Fibroblast of skin of abdomen (primary cell): Measurements from ENCODE around the gene CAMK4.
A peak's percentile ranks its signal among the peaks of the same experiment; 100 is the strongest.

Experiments
- DNase-seq: peaks from one replicate; pipeline ENCODE4 v3.0.0-alpha.2; 2013

The CAMK4 gene

GRCh38 chr5:111229221-111229835, 5.1 kb downstream of the CAMK4 start:
- no peak for DNase-seq

DNA sequence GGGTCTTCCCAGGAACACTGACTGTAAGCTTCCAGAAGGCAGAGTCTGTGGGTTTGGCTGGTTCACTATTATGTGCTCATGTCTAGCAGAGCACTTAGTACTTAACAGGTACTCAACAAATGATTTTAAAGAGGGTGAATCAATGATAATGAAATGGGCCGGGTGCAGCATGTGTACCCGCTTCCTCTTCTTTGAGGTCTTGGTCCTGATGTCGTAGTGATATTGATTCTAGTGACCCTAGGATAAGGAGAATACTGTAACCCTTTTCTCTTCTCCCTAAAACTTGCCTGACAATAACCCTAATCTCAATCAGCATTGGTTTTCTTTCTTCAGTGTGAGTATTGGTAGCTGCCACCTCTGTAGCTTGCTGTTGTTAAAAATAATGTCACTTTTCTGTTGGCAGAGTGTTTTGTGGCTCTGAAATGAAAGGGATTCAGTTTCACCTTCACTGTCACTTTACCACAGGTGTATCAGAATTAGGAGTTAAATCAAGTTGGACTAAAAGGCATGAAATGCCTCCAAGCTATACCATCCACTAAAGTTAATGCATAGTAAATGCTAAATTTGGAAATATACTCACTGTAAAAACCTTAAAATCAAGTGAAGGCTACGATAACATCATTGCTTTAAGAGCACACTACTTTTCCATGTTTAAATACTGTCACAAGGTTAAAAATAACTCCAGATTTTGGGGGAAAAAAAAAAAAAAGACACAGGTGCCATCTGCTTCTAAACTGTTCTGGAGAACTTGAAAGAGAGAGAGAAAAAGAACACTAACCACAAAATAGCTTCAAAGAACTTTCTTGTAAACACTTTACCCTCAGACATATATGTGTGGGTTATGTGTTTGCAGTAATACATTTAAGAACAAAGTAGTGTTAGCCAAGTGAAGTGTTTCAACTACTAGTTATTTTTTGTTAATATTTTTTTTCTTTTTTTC, 6.0 kb downstream of the CAMK4 start:
- DNase-seq, result no peak

GRCh38 chr5:111231119-111231518, 6.9 kb downstream of the CAMK4 start:
- DNase-seq, result no peak

GRCh38 chr5:111232311-111233051, 8.3 kb downstream of the CAMK4 start:
- no peak for DNase-seq

DNA sequence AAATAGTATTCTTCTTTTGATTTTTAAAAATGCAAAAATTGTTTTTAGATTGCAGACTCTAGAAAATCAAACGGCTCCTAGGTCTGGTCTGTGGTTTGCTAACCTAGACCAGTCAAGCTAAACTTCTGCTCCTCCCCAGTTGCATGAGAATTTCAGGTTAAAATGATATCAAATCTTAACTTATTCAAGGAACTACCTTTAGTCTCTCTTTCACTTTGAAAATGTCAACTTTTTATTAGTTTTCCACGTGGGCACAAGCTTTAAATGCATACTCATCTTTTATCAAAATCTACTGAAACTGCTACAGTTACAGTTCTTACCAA, 8.8 kb downstream of the CAMK4 start:
- DNase-seq, result no peak

GRCh38 chr5:111234125-111234524, 9.9 kb downstream of the CAMK4 start:
- no peak for DNase-seq

DNA sequence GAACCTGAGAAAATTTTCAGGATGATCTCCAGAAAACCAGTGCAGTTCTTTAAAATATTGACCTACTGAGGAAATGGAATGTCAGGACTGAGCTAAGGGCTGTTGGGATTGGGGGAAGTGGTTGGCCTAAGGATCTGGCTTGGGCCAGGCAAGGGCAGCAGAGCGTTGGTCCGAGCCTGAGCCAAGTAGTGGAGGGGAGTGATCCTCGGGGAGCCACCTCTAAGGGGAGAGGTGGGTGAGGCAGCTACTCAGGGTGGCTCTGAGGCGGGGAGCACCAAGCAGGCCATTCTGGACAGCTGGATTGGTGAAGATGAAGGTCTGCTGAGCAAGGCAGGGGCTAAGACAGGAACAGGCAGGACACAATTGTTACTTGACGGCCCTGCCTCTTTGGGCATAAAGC, 11.5 kb downstream of the CAMK4 start:
- DNase-seq, result no peak

DNA sequence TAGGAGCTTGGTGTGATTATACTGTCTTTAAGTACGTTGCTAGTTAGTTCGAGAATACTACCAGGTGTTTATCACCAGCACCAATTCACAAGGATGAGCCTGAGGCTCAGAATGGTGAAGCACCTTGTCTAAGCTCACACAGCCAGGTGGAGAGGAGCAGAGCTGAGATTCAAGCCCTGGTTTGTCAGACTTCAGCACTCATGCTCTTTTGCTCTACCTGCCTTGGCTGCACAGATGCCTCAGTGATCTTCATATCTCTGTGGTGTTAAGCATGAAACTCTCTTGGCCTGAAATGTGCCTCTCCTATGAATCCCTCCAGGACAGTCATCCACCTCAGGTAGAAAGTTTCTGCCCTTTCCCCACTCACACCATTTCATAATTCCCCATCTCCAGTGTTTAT, 12.2 kb downstream of the CAMK4 start:
- no peak for DNase-seq

- no peak for DNase-seq
Observed at GRCh38 chr5:111236995-111237394, 12.8 kb downstream of the CAMK4 start.

DNA sequence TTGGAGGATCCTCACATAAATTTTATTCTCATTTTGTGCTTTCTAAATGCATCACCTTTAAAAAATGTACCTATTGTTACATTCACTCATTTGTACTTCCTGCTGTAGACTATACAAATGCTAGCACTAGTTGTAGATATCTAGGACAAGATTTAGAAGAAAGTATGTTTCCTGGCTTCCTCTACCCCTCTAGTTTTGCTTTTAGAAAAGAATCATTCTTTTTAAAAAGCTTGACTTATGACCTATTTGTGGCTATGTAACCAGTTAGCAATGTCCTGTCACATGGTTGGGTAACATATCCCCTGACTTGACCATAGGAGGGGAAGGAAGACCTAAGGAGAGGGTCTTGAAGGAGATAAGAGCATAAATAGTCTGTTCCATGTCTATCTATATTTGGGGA, 13.3 kb downstream of the CAMK4 start:
- DNase-seq, result no peak

DNA sequence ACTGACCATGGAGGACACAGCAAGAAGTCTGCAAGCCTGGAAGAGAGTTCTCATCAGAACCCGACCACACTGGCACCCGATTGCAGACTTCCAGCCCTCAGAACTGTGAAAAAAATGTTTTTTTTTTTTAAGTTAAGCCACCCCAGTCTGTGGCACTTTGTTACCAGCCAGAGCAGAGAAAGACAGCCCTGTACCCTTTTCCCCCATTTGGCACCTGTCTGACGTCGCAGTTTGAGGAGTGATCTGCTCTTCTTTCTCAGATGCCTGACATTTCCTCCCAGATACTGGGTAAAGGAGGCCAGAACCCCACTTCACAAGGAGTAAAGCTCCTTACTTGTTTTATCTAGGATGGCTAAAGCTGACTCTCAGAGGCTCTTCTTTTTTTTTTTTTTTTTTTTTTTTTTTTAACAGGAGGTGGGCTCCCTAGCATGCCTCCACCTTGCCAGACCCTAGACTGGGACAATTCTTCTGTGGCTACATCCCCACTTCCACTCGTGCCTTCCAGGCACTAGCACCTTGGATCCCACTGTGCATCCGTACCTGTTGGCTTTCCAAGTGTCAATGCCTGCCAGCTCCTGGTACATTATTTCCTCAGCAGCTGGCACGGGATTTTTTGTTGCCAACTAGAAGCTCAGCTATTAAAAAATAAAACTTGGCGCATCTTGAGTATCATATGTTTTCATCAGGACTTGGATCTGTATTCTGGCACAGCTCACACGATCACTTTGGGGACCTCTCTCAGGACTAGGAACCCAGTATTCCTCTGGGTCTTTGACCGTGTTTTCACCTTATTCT, 14.4 kb downstream of the CAMK4 start:
- DNase-seq, result no peak

DNA sequence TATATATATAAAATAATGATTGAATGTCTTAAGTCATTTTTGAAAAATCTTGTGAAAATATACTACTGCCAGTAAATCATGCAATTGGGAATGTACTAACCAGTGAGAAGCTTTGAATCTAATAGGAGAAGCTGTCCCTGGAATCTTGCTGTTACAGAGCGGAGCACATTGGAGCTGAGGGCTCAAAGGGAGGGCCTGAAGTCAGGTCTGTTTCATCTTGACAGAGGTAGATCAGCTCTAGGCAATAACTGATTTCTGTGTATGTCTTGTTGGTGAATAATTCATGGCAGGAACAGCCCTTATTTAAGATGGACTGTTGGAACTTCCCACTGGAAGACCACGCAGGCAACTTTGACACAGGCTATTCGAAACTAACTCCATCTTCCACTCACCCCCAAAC, 17.5 kb downstream of the CAMK4 start:
- no peak for DNase-seq

- DNase-seq, result no peak
Observed at GRCh38 chr5:111242606-111243005, 18.4 kb downstream of the CAMK4 start.

- no peak for DNase-seq
Observed at GRCh38 chr5:111243318-111243717, 19.1 kb downstream of the CAMK4 start.

- DNase-seq, result no peak
Observed at GRCh38 chr5:111245654-111246053, 21.5 kb downstream of the CAMK4 start.

- DNase-seq, result no peak
Observed at GRCh38 chr5:111246459-111246858, 22.3 kb downstream of the CAMK4 start.

- peak; percentile 17 for DNase-seq
Observed at GRCh38 chr5:111248571-111248970, 24.4 kb downstream of the CAMK4 start.

DNA sequence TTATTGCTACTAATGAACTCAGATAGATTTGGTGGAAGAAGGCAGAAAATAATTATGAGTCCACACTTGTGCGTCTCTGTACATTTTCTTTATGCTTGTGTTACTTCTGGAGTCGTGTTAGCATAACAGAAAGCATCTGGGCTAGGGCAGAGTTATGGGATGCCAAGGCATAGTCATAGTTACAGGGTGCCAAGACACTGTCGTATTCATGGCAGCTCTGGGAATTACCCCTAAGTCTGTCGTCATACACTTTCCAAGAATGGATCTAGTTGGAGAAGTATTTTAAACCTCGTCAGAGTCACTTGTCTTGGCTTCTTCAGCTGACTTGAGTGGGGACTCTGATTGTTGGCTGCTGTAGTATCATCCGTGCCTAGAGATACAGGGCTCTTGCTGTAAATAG, 27.7 kb downstream of the CAMK4 start:
- no peak for DNase-seq

GRCh38 chr5:111252799-111253545, 28.8 kb downstream of the CAMK4 start:
- no peak for DNase-seq

- DNase-seq, result peak; percentile 41
Observed at GRCh38 chr5:111254613-111255012, 30.4 kb downstream of the CAMK4 start.

GRCh38 chr5:111255169-111255568, 31.0 kb downstream of the CAMK4 start:
- no peak for DNase-seq

DNA sequence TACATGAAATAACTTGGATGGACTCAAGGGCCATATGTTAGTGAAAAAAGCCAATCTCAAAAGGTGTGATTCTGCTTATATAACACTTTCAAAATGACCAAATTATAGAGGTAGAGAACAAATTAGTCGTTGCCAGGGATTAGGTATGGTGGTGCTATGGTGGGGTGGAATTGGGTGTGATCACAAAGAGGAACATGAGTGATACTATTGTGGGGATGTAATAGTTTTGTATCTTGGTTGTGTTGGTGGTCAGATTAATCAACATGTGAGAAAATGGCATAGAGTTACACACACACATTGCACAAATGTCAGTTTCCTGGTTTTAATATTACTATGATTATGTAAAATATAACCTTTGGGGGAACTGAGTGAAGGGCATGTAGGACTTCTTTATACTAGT, 31.9 kb downstream of the CAMK4 start:
- no peak for DNase-seq
